ENCODE measurements around the gene CNOT4.
"Not testable (repeated sequence)": the region's sequence is repeated elsewhere in the genome, so short reads cannot be mapped to it uniquely, and the experiment has no call there.

The CNOT4 gene

GRCh38 chr7:135328053-135328452 lies 181.8 kb downstream of the CNOT4 start:
- H3K27ac ChIP-seq, result no peak overlapping the region
- TF ChIP-seq, protein P1, sequence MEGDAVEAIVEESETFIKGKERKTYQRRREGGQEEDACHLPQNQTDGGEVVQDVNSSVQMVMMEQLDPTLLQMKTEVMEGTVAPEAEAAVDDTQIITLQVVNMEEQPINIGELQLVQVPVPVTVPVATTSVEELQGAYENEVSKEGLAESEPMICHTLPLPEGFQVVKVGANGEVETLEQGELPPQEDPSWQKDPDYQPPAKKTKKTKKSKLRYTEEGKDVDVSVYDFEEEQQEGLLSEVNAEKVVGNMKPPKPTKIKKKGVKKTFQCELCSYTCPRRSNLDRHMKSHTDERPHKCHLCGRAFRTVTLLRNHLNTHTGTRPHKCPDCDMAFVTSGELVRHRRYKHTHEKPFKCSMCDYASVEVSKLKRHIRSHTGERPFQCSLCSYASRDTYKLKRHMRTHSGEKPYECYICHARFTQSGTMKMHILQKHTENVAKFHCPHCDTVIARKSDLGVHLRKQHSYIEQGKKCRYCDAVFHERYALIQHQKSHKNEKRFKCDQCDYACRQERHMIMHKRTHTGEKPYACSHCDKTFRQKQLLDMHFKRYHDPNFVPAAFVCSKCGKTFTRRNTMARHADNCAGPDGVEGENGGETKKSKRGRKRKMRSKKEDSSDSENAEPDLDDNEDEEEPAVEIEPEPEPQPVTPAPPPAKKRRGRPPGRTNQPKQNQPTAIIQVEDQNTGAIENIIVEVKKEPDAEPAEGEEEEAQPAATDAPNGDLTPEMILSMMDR (conservative IDR thresholded peaks at IDR 0.05), result no peak
- TF ChIP-seq ZFX (IDR thresholded peaks at IDR 0.05), result no peak

- TF ChIP-seq ZFX (IDR thresholded peaks at IDR 0.05), result no peak
- TF ChIP-seq, protein P1 (conservative IDR thresholded peaks at IDR 0.05), result no peak
- H3K27ac ChIP-seq, result no peak overlapping the region
Observed at GRCh38 chr7:135327458-135327857, 182.4 kb downstream of the CNOT4 start.

DNA sequence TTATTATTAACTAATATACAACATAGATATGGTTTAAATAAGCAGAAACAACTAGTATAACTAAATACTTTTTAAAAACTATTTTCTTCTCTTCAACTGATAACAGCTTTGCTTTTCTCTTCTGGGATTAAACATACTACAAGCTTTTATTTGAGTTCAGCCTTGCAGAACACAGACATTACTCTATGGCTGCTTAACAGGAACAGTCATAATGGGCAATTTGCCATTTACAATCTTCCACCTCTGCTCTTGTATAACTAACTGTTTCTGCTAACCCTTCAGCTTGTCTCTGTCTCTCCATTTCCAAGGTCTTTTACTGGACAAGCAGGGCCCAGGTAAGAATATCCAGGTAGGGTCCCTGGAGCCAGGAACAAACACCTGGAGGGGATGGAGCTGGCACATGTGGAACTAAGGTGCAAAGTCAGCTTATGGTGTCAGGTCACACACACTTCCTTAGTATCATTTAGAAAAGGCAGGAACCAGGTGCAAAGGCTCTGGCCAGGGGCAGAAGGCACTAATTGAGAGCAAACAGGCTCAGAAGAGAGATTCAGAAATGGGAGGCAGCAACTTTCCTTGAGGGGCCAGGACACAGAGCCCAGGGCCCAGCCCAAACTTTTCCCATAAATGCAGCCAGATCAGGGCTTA lies 183.1 kb downstream of the CNOT4 start:
- H3K27ac ChIP-seq, result no peak overlapping the region
- TF ChIP-seq, protein P1 (conservative IDR thresholded peaks at IDR 0.05), result no peak

DNA sequence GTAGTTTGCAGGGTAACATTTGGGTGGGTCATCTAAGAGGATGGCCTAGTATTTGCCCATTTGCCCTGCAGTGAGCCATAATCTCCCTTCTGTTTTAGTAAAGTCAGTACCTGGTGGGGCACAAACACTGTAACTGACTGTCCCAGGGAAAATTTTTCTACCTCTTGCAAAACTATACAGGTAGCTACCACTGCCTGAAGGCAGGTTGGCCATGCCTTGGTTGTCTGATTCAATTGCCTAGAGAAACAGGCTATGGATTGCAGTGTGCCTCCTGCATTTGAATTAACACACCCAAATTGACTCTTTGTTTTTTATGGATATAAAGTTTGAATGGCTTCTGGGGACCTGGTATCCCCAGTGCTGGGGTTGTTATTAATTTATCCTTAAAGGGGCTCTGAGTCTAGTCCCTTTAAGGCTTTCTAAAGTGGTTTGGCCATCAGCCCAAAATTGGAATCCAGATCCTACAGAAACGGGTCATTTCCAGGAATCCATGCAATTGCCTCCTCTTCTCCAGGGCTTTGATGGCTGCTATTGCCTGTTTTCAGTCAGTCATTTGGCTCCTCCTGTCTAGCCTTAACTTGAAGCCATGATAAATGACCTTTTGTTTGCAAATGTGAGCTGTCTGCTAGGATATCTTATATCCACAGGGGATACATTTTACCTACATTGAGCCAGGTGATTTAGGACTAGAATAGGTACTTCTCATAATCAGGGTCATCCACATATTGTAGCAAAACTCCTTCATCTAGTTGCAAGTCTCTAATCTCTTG lies 187.1 kb downstream of the CNOT4 start:
- TF ChIP-seq, protein P1 (conservative IDR thresholded peaks at IDR 0.05), result no peak
- no peak for TF ChIP-seq ZFX (IDR thresholded peaks at IDR 0.05)
- H3K27ac ChIP-seq, result no peak overlapping the region

- TF ChIP-seq ZFX (IDR thresholded peaks at IDR 0.05), result no peak
- H3K27ac ChIP-seq, result no peak overlapping the region
Observed at GRCh38 chr7:135321556-135321955, 188.3 kb downstream of the CNOT4 start.

DNA sequence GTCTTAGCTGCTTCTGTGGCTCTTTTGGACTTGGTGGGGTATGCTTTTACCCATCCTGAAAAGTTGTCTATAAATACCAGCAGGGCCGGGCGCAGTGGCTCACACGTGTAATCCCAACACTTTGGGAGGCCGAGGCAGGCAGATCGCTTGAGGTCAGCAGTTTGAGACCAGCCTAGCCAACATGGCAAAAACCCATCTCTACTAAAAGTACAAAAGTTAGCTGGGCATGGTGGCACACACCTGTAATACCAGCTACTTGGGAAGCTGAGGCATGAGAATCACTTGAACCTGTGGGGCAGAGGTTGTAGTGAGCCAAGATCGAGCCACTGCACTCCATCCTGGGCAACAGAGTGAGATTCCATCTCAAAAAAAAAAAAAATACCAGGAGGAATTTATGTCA lies 188.9 kb downstream of the CNOT4 start:
- not testable (repeated sequence) for H3K27ac ChIP-seq

DNA sequence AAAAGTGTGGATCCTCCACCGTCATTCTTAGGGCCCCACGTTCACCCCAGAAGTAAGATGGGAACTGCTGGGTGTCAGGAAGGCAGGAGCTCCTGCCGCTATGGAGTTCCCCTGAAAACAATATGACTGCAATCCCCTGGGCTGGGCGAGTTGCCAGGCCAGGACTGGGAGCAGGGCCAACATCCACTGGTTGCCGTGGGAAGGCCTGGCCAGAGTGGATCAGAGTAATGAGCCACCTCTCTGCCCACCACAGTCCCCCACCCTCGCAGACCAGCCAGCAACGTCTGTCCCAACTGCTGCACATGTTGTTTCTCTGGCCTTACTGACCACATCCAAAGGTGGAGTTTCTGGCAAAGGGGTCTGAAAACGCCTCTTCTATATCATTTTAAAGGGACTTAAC lies 189.6 kb downstream of the CNOT4 start:
- TF ChIP-seq ZFX (IDR thresholded peaks at IDR 0.05), result no peak
- TF ChIP-seq, protein P1 (conservative IDR thresholded peaks at IDR 0.05), result no peak
- no peak overlapping the region for H3K27ac ChIP-seq

DNA sequence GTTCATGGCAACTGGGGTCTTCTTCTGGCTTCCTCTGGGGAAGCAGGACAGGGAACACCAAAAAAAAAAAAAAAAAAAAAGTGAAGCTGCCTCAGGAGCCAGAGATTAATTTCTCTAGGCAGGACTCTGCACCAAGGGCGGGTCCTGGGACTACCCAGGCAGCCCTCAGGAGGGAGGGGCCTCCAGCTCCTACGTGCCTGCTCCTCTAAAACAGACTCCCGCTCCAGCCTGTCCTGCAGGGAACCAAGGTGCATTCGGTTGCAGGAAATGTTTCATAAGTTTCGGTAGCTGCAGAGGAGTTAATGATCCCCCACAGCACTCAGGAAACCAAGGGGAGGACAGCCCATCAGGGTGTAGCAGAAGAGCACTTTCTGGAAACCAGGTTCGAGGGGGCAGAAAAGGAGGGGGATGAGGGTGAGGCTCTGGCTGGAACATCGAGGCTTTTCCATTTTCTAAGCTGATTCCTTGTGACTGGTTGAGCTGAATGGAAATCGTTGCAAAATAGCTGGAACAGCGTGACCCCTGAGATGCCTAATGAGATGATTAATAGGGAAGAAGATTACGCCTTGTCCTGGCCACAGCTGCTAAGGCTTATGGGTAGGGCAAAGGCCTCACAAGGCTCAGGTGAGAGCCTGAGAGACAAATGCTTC lies 192.1 kb downstream of the CNOT4 start:
- no peak overlapping the region for H3K27ac ChIP-seq
- TF ChIP-seq ZFX (IDR thresholded peaks at IDR 0.05), result no peak
- TF ChIP-seq, protein P1 (conservative IDR thresholded peaks at IDR 0.05), result no peak
